OCI-LY3 (cell line): Measurements from ENCODE around the gene SYS1.
A peak's percentile ranks its signal among the peaks of the same experiment; 100 is the strongest.

Experiments used
- H2AFZ ChIP-seq: fragments of 200-600, 300-600 bp; shearing (Covaris generic); 2 replicates; pipeline ENCODE4 v1.6.0; 2014; ENCODE audit warnings: antibody characterized with exemption, low read depth, low read length
- H3K27ac ChIP-seq: fragments of 200-600, 300-600 bp; sonication (generic); 2 replicates; pipeline ENCODE4 v1.5.1; 2014; ENCODE audit warnings: mild to moderate bottlenecking, low read length, moderate library complexity, mixed read lengths
- H3K27me3 ChIP-seq: fragments of 200-600, 300-600 bp; sonication (generic); 2 replicates; pipeline ENCODE4 v1.6.1; 2014; ENCODE audit warnings: low read depth, low read length, mixed read lengths
- H3K36me3 ChIP-seq: fragments of 200-600, 300-600 bp; sonication (generic); replicated peaks from 2 replicates; pipeline ENCODE3; 2014; ENCODE audit warnings: low read depth, low read length, mixed read lengths
- H3K4me1 ChIP-seq: fragments of 300-600, 200-600 bp; sonication (generic); 2 replicates; pipeline ENCODE4 v1.6.1; 2014; ENCODE audit warnings: low read length, mixed read lengths
- H3K4me2 ChIP-seq: fragments of 200-600, 300-600 bp; sonication (generic); 2 replicates; pipeline ENCODE4 v1.6.1; 2014; ENCODE audit warnings: low read length, mixed read lengths
- H3K4me3 ChIP-seq: fragments of 300-600, 200-600 bp; sonication (generic); 2 replicates; pipeline ENCODE4 v1.5.1; 2014; ENCODE audit warnings: antibody characterized with exemption, mild to moderate bottlenecking, low read length, moderate library complexity
- H3K79me2 ChIP-seq: fragments of 300-600, 200-600 bp; shearing (Covaris generic); 2 replicates; pipeline ENCODE4 v1.6.1; 2014; ENCODE audit warnings: mild to moderate bottlenecking, low read length, mixed read lengths
- H3K9ac ChIP-seq: fragments of 300-600, 200-600 bp; shearing (Covaris generic); 2 replicates; pipeline ENCODE4 v1.6.0; 2014; ENCODE audit warnings: mild to moderate bottlenecking, low read length, moderate library complexity
- H3K9me3 ChIP-seq: fragments of 200-600, 300-600 bp; shearing (Covaris generic); 2 replicates; pipeline ENCODE4 v1.6.1; 2014; ENCODE audit warnings: low read length, mixed read lengths; ENCODE audit not compliant: insufficient read depth
- H4K20me1 ChIP-seq: fragments of 200-600, 300-600 bp; sonication (generic); 2 replicates; pipeline ENCODE4 v1.6.1; 2016; ENCODE audit warnings: low read length, mixed read lengths; ENCODE audit not compliant: insufficient read depth
- EZH2phosphoT487 ChIP-seq: fragments of 200-600 bp; shearing (Covaris generic); IDR thresholded peaks from 2 replicates; pipeline ENCODE4 v1.6.1; 2018; ENCODE audit warnings: antibody characterized with exemption, mixed run types, low read depth
- TF ChIP-seq, protein P1 (sequence below): fragments of 200-600, 300-600 bp; sonication (generic); IDR thresholded peaks from 2 replicates; pipeline ENCODE4 v1.5.1; 2014; ENCODE audit warnings: antibody characterized with exemption, low read length, low read depth

SYS1 gene

DNA sequence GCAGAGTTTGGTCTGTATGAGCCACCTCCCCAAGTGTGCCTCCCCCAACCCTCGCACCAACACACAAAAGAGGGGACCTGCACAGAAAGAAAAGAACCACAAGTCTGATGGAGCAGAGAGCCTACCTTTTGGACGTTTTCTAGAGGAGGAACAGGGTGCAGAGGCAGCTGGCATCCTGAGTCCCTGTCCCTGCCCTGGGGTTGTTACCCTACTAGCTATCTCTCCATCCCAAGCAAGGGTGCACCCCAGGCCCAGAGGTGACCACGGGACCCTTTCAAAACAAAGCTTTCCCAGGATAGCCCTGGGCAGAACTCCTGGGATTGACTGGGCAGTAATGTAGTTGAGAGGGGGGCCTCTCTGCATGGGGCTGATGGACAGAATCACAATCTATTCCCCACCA is 45.1 kb upstream of the SYS1 start:
- Histone ChIP-seq H3K79me2 (no peaks in the 10 kb centered on the region), H3K4me2 (no peak overlapping the region), H3K36me3 (no peaks in the 10 kb centered on the region), H3K4me3 (no peak overlapping the region), H3K9ac (no peak overlapping the region), H4K20me1 (no peaks in the 10 kb centered on the region), H3K27me3 (peaks cover 9% of the 10 kb centered on the region), H3K9me3 (no peaks in the 10 kb centered on the region), H3K27ac (no peak overlapping the region), H2AFZ (no peak overlapping the region), H3K4me1 (peaks cover 33% of the 10 kb centered on the region)
- TF ChIP-seq EZH2phosphoT487 = no peak
- TF ChIP-seq, protein P1, sequence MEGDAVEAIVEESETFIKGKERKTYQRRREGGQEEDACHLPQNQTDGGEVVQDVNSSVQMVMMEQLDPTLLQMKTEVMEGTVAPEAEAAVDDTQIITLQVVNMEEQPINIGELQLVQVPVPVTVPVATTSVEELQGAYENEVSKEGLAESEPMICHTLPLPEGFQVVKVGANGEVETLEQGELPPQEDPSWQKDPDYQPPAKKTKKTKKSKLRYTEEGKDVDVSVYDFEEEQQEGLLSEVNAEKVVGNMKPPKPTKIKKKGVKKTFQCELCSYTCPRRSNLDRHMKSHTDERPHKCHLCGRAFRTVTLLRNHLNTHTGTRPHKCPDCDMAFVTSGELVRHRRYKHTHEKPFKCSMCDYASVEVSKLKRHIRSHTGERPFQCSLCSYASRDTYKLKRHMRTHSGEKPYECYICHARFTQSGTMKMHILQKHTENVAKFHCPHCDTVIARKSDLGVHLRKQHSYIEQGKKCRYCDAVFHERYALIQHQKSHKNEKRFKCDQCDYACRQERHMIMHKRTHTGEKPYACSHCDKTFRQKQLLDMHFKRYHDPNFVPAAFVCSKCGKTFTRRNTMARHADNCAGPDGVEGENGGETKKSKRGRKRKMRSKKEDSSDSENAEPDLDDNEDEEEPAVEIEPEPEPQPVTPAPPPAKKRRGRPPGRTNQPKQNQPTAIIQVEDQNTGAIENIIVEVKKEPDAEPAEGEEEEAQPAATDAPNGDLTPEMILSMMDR = no peak

DNA sequence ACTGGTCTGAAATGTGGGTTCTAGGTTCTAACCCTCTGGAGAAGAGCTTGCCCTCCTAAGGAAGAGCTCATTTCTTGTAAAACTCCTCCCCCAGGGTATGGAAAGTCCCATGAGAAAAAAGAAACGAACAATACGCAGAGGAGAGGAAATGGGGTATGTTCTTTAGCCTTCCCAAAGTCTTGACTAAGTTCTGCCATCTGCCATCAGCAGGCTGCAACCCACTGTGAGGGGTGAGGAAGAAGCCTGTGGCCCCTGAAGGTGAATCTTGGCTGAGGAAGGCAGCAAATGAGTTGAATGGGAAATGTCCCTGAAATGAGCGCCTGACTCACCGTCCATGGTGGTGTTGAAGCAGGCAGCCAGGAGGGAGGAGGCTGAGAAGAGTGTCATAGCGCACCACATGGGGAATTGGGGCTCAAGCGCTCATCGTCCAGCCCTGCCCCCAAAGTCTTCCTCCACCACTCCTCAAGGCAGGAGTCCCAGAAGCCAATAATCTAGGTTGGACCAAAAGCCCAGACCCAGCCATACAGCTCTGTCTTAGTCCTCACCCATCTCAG is 44.5 kb upstream of the SYS1 start:
- no peak overlapping the region for H3K4me3 ChIP-seq
- H3K4me1 ChIP-seq = peaks cover 38% of the 10 kb centered on the region
- H3K27me3 ChIP-seq = peaks cover 9% of the 10 kb centered on the region
- H3K9ac ChIP-seq = no peak overlapping the region
- TF ChIP-seq, protein P1 = no peak
- no peak for TF ChIP-seq EZH2phosphoT487
- no peak overlapping the region for H2AFZ ChIP-seq
- H3K27ac ChIP-seq = no peak overlapping the region
- no peaks in the 10 kb centered on the region for H3K9me3 ChIP-seq
- H3K79me2 ChIP-seq = no peaks in the 10 kb centered on the region
- H4K20me1 ChIP-seq = no peaks in the 10 kb centered on the region
- H3K36me3 ChIP-seq = no peaks in the 10 kb centered on the region
- H3K4me2 ChIP-seq = no peak overlapping the region

DNA sequence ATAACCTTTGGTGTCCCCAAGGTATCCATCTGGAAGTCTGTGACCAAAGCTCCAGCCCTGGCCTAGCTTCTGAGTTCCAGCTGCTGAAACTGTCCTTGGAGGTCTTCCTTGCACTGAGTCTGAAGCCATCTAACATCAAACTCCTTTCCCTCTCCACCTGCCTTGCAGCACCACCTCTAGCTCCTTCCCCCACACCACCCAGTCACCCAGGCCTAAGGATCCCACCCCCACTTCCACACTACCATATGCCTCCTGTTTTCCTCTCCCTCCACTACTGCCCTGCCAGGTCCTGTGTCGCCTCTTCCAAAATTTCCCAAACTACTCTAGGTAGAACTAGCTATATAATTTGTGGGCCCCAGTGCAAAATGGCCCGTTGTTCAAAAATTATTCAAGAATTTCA is 44.0 kb upstream of the SYS1 start:
- Histone ChIP-seq H3K4me3 (no peak overlapping the region), H2AFZ (no peak overlapping the region), H3K27ac (no peak overlapping the region), H3K9me3 (no peaks in the 10 kb centered on the region), H3K9ac (no peak overlapping the region), H3K36me3 (no peaks in the 10 kb centered on the region), H3K79me2 (no peaks in the 10 kb centered on the region), H4K20me1 (no peaks in the 10 kb centered on the region), H3K4me1 (peaks cover 38% of the 10 kb centered on the region), H3K27me3 (peaks cover 9% of the 10 kb centered on the region), H3K4me2 (no peak overlapping the region)
- TF ChIP-seq, protein P1 = no peak
- TF ChIP-seq EZH2phosphoT487 = no peak

DNA sequence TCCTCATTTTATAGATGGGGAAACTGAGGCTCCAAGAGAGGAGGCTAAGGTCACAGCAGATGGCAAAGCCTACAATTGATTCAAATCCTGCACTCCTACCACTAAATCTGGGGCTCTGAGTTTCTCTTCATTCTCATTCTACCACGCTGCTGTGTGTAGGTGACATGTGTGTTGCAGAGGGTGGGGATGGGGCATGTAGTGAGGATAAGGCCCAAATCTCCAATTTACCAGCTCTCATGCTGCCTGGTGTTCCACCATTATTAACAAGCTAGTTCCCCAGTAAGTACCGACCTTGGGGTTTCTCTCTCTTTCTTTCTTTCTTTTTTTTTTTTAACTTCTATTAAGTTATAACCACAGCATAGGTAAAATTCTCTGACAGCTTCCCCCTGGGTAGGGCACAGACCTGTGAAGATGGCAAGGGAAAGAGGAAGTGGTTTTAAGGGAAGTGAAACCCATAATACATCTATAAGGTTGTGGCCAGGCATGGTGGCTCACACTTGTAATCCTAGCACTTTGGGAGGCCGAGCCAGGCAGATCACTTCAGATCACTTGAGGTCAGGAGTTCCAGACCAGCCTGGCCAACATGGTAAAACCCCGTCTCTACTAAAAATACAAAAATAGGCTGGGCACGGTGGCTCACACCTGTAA is 41.9 kb upstream of the SYS1 start:
- H3K4me1 ChIP-seq = peaks cover 38% of the 10 kb centered on the region
- H3K4me2 ChIP-seq = peak overlapping the region; percentile 35
- H4K20me1 ChIP-seq = no peaks in the 10 kb centered on the region
- H3K36me3 ChIP-seq = no peaks in the 10 kb centered on the region
- TF ChIP-seq EZH2phosphoT487 = no peak
- TF ChIP-seq, protein P1 = no peak
- no peak overlapping the region for H2AFZ ChIP-seq
- H3K4me3 ChIP-seq = no peak overlapping the region
- H3K79me2 ChIP-seq = no peaks in the 10 kb centered on the region
- peak overlapping the region; percentile 55 for H3K27ac ChIP-seq
- H3K9me3 ChIP-seq = no peaks in the 10 kb centered on the region
- H3K9ac ChIP-seq = no peak overlapping the region
- H3K27me3 ChIP-seq = peaks cover 9% of the 10 kb centered on the region
